Loucy (cell line): ENCODE results near the gene MARCHF9.

Experiments used
- CTCF ChIP-seq: fragments of 200-600 bp; sonication (generic); conservative IDR thresholded peaks from 2 replicates; pipeline ENCODE4 v1.5.1; 2014; ENCODE audit warnings: mild to moderate bottlenecking, antibody characterized with exemption, low read length
- EZH2phosphoT487 ChIP-seq: fragments of 200-600 bp; IDR thresholded peaks from 2 replicates; pipeline ENCODE4 v1.6.1; 2018; ENCODE audit warnings: antibody characterized with exemption, mild to moderate bottlenecking, moderate library complexity, borderline replicate concordance

- TF ChIP-seq CTCF (no peak), EZH2phosphoT487 (no peak)
Measured at GRCh38 chr12:57739914-57740538, 14.9 kb upstream of the MARCHF9 start.
